CD14-positive monocyte (primary cell): Measurements from ENCODE around the gene MAMDC2. TPM values are rescaled to one million over a fixed set of nuclear protein-coding genes. Genes with fewer than 3 reads are reported as not detected.

Experiments used
- DNase-seq, 3 donors: peaks; one replicate each; pipeline ENCODE4 v3.0.0-alpha.2; 2011 to 2022
- H2AFZ ChIP-seq: 2 replicates; pipeline ENCODE4 v1.6.0; 2012; ENCODE audit warnings: mild to moderate bottlenecking, low read depth, low read length, inconsistent platforms; ENCODE audit not compliant: insufficient read depth, poor library complexity, severe bottlenecking
- H3K27ac ChIP-seq, 2 donors: 1 replicate in 1 of 2; 2 replicates in 1 of 2; pipeline ENCODE4 v1.5.1; 2012 to 2013; ENCODE audit warnings: low read length in 2 of 2, control low read depth in 1 of 2, inconsistent platforms in 1 of 2, low read depth in 1 of 2, mild to moderate bottlenecking in 1 of 2
- H3K27me3 ChIP-seq, 2 donors: one replicate each; pipeline versions ENCODE4 v1.6.0 to v1.6.1; 2011 to 2013; ENCODE audit warnings: low read length in 2 of 2; ENCODE audit not compliant: control insufficient read depth in 2 of 2, insufficient read depth in 2 of 2
- H3K36me3 ChIP-seq, 2 donors: replicated peaks in 1 of 2; 1 replicate in 1 of 2; 2 replicates in 1 of 2; pipeline versions ENCODE4 v1.5.1 to v1.6.1; 2012 to 2013; ENCODE audit warnings: low read length in 2 of 2, control low read depth in 1 of 2, inconsistent platforms in 1 of 2, mild to moderate bottlenecking in 1 of 2; ENCODE audit not compliant: insufficient read depth in 2 of 2, control insufficient read depth in 1 of 2
- H3K4me1 ChIP-seq, 2 donors: 1 replicate in 1 of 2; 2 replicates in 1 of 2; pipeline versions ENCODE4 v1.5.1 to v1.6.1; 2012 to 2013; ENCODE audit warnings: low read length in 2 of 2, control low read depth in 1 of 2, inconsistent platforms in 1 of 2, mild to moderate bottlenecking in 1 of 2, moderate library complexity in 1 of 2; ENCODE audit not compliant: insufficient read depth in 2 of 2, control insufficient read depth in 1 of 2
- H3K4me2 ChIP-seq: replicated peaks from 2 replicates; pipeline ENCODE3; 2012; ENCODE audit warnings: low read length, moderate library complexity, mild to moderate bottlenecking; ENCODE audit not compliant: poor library complexity, severe bottlenecking; ENCODE audit errors: extremely low read depth
- H3K4me3 ChIP-seq, 3 experiments: fragments of 200-600 bp in 1 of 3; sonication (generic) in 1 of 3; replicated peaks in 1 of 3; 1 replicate in 2 of 3; 2 replicates in 1 of 3; pipeline ENCODE4 v1.5.1; 2011 to 2013; ENCODE audit warnings: low read length in 3 of 3, mild to moderate bottlenecking in 3 of 3, control low read depth in 2 of 3, low read depth in 2 of 3, inconsistent platforms in 1 of 3, moderate library complexity in 1 of 3
- H3K79me2 ChIP-seq: 2 replicates; pipeline ENCODE4 v1.6.0; 2012; ENCODE audit warnings: mild to moderate bottlenecking, control low read depth, inconsistent platforms, low read length, moderate library complexity; ENCODE audit not compliant: insufficient read depth
- H3K9ac ChIP-seq: 2 replicates; pipeline ENCODE4 v1.6.0; 2017; ENCODE audit warnings: low read length, mild to moderate bottlenecking; ENCODE audit not compliant: insufficient read depth, poor library complexity, severe bottlenecking
- H3K9me3 ChIP-seq, 2 donors: replicated peaks in 1 of 2; 1 replicate in 1 of 2; 2 replicates in 1 of 2; pipeline versions ENCODE4 v1.5.1 to v1.6.1; 2012 to 2013; ENCODE audit warnings: low read length in 2 of 2, control low read depth in 1 of 2; ENCODE audit not compliant: control insufficient read depth in 1 of 2, insufficient read depth in 1 of 2
- H4K20me1 ChIP-seq: 2 replicates; pipeline ENCODE4 v1.6.0; 2012; ENCODE audit warnings: mild to moderate bottlenecking, low read length, control low read depth, moderate library complexity; ENCODE audit not compliant: insufficient read depth
- H3K27ac Mint-ChIP-seq, 7 donors: one replicate each; pipeline ENCODE4 v1.8.0; 2020; ENCODE audit warnings: mild to moderate bottlenecking in 7 of 7, mixed read lengths in 7 of 7, moderate library complexity in 6 of 7, inconsistent platforms in 2 of 7
- H3K27me3 Mint-ChIP-seq, 3 donors: one replicate each; pipeline ENCODE4 v1.8.0; 2021 to 2022; ENCODE audit warnings: low read depth in 3 of 3, mild to moderate bottlenecking in 3 of 3, mixed read lengths in 3 of 3, moderate library complexity in 3 of 3, inconsistent platforms in 1 of 3
- H3K36me3 Mint-ChIP-seq, 2 donors: one replicate each; pipeline ENCODE4 v1.8.0; 2020; ENCODE audit warnings: mixed read lengths in 2 of 2, inconsistent platforms in 1 of 2, mild to moderate bottlenecking in 1 of 2
- H3K4me1 Mint-ChIP-seq: one replicate; pipeline ENCODE4 v1.8.0; 2020; ENCODE audit warnings: mild to moderate bottlenecking, mixed read lengths
- H3K4me3 Mint-ChIP-seq, 2 donors: one replicate each; pipeline ENCODE4 v1.8.0; 2020; ENCODE audit warnings: mild to moderate bottlenecking in 2 of 2, mixed read lengths in 2 of 2, moderate library complexity in 1 of 2
- H3K9me3 Mint-ChIP-seq, 7 donors: one replicate each; pipeline ENCODE4 v1.8.0; 2020 to 2022; ENCODE audit warnings: mixed read lengths in 7 of 7, mild to moderate bottlenecking in 6 of 7, moderate library complexity in 6 of 7, inconsistent platforms in 2 of 7
- WGBS: methylation state at CpG from one replicate; pipeline ENCODE4 v1.1.5; 2013; ENCODE audit warnings: missing lambda C conversion rate; ENCODE audit not compliant: insufficient coverage; 5-methylcytosine and 5-hydroxymethylcytosine counted together
- intact Hi-C, 2 donors: fragments of 100-400 bp; cut with micrococcal nuclease; formaldehyde crosslinking; loops; one replicate each; pipeline versions ENCODE4 v1.15.0 to v1.15.1; 2023
- polyA plus RNA-seq, 3 donors: library from polyadenylated mRNA; depleted of rRNA in 1 of 3; unstranded in 2 of 3; stranded (reverse) in 1 of 3; fragments of 300-500 nt in 2 of 3; fragments of >200 nt in 1 of 3; fragmentation: Illumina TruSeq in 2 of 3; gene quantifications; 1 replicate in 2 of 3; 2 replicates in 1 of 3; pipeline ENCODE4 v1.2.3, GENCODE V29; 2012 to 2021
- TF ChIP-seq, protein P1 (sequence below): fragments of 200-600 bp; IDR thresholded peaks from one replicate; pipeline ENCODE4 v1.8.0; 2022; ENCODE audit warnings: antibody characterized with exemption, mild to moderate bottlenecking

Gene MAMDC2
- polyA plus RNA-seq, 3 donors, result 0.05 to 0.09 TPM; not detected in 1

- Histone ChIP-seq H4K20me1 (no peaks in the 10 kb centered on the region), H2AFZ (no peak overlapping the region), H3K27ac (no peak overlapping the region), H3K4me2 (no peak overlapping the region), H3K79me2 (no peaks in the 10 kb centered on the region), H3K9ac (no peak overlapping the region), H3K4me3 (no peak overlapping the region), H3K36me3 (no peaks in the 10 kb centered on the region), H3K27me3 (no peaks in the 10 kb centered on the region), H3K4me1 (peaks cover 0 to 3% of the 10 kb centered on the region in 2 donors), H3K9me3 (no peaks in the 10 kb centered on the region)
- no peak overlapping the region for H3K27ac Mint-ChIP-seq
- WGBS, result 94% methylated on average over 2 of the region's 7 CpGs
- H3K27me3 Mint-ChIP-seq, result peaks cover 0 to 1% (median 0%) of the 10 kb centered on the region in 3 donors
- DNase-seq, result no peak
- H3K4me1 Mint-ChIP-seq, result peaks cover 5% of the 10 kb centered on the region
- TF ChIP-seq, protein P1, sequence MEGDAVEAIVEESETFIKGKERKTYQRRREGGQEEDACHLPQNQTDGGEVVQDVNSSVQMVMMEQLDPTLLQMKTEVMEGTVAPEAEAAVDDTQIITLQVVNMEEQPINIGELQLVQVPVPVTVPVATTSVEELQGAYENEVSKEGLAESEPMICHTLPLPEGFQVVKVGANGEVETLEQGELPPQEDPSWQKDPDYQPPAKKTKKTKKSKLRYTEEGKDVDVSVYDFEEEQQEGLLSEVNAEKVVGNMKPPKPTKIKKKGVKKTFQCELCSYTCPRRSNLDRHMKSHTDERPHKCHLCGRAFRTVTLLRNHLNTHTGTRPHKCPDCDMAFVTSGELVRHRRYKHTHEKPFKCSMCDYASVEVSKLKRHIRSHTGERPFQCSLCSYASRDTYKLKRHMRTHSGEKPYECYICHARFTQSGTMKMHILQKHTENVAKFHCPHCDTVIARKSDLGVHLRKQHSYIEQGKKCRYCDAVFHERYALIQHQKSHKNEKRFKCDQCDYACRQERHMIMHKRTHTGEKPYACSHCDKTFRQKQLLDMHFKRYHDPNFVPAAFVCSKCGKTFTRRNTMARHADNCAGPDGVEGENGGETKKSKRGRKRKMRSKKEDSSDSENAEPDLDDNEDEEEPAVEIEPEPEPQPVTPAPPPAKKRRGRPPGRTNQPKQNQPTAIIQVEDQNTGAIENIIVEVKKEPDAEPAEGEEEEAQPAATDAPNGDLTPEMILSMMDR, result no peak
- no peaks in the 10 kb centered on the region for H3K9me3 Mint-ChIP-seq
- H3K36me3 Mint-ChIP-seq, result no peaks in the 10 kb centered on the region
- intact Hi-C loops, result no loop called here
- H3K4me3 Mint-ChIP-seq, result no peak overlapping the region
Measured at GRCh38 chr9:70127540-70128416, 84.1 kb downstream of the MAMDC2 start.

- no peaks in the 10 kb centered on the region for H3K9me3 ChIP-seq
- H3K27me3 ChIP-seq, result no peaks in the 10 kb centered on the region
- no peak overlapping the region for H3K4me2 ChIP-seq
- intact Hi-C loops, result no loop called here
- H3K36me3 ChIP-seq, result no peaks in the 10 kb centered on the region
- TF ChIP-seq, protein P1, result no peak
- Mint-ChIP-seq H3K36me3 (no peaks in the 10 kb centered on the region), H3K27me3 (peaks cover 0 to 1% (median 0%) of the 10 kb centered on the region in 3 donors), H3K27ac (peak overlapping the region in 1 of 7 donors; percentile 35), H3K4me1 (peaks cover 5% of the 10 kb centered on the region), H3K4me3 (no peak overlapping the region), H3K9me3 (peaks cover 0 to 1% (median 0%) of the 10 kb centered on the region in 7 donors)
- DNase-seq, result peak in 1 of 3 donors; percentile 6
- no peak overlapping the region for H3K9ac ChIP-seq
- H3K27ac ChIP-seq, result no peak overlapping the region
- no peak overlapping the region for H2AFZ ChIP-seq
- H3K4me1 ChIP-seq, result peaks cover 0 to 3% of the 10 kb centered on the region in 2 donors
- H3K79me2 ChIP-seq, result no peaks in the 10 kb centered on the region
- no peak overlapping the region for H3K4me3 ChIP-seq
- 40% methylated on average over 1 of the region's 2 CpGs for WGBS
- no peaks in the 10 kb centered on the region for H4K20me1 ChIP-seq
Measured at GRCh38 chr9:70130266-70130665, 86.6 kb downstream of the MAMDC2 start.
